Immature natural killer cell (primary cell): ENCODE data around the gene SETD7. TPM values are rescaled to one million over a fixed set of nuclear protein-coding genes. Genes with fewer than 3 reads are reported as not detected.

Experiments
- DNase-seq, 3 donors: peaks; one replicate each; pipeline ENCODE4 v3.0.0; 2022; ENCODE audit warnings: mixed read lengths in 1 of 3
- H3K27ac Mint-ChIP-seq, 6 donors: one replicate each; pipeline ENCODE4 v1.8.0; 2020; ENCODE audit warnings: mixed read lengths in 6 of 6, mild to moderate bottlenecking in 5 of 6, inconsistent platforms in 4 of 6, moderate library complexity in 3 of 6
- H3K27me3 Mint-ChIP-seq, 3 donors: one replicate each; pipeline ENCODE4 v1.8.0; 2020 to 2021; ENCODE audit warnings: low read depth in 3 of 3, mild to moderate bottlenecking in 3 of 3, mixed read lengths in 3 of 3, moderate library complexity in 3 of 3, inconsistent platforms in 1 of 3
- H3K36me3 Mint-ChIP-seq, 3 donors: one replicate each; pipeline ENCODE4 v1.8.0; 2020; ENCODE audit warnings: mixed read lengths in 3 of 3, inconsistent platforms in 2 of 3, mild to moderate bottlenecking in 2 of 3
- H3K4me1 Mint-ChIP-seq, 2 donors: one replicate each; pipeline ENCODE4 v1.8.0; 2020; ENCODE audit warnings: inconsistent platforms in 2 of 2, mild to moderate bottlenecking in 2 of 2, mixed read lengths in 2 of 2, moderate library complexity in 1 of 2
- H3K4me3 Mint-ChIP-seq, 5 donors: one replicate each; pipeline ENCODE4 v1.8.0; 2020; ENCODE audit warnings: mild to moderate bottlenecking in 5 of 5, mixed read lengths in 5 of 5, inconsistent platforms in 3 of 5, moderate library complexity in 3 of 5
- H3K9me3 Mint-ChIP-seq, 6 donors: one replicate each; pipeline ENCODE4 v1.8.0; 2020; ENCODE audit warnings: mild to moderate bottlenecking in 6 of 6, mixed read lengths in 6 of 6, inconsistent platforms in 4 of 6, moderate library complexity in 3 of 6
- polyA plus RNA-seq, 3 donors: library from polyadenylated mRNA; unstranded; fragments of 300-500 nt; fragmentation: Illumina TruSeq; gene quantifications; one replicate each; pipeline ENCODE4 v1.2.3, GENCODE V29; 2021

Gene SETD7
- polyA plus RNA-seq, 3 donors from 2014 or later, result 0.10 to 0.39 TPM; not detected in 1

GRCh38 chr4:139552517-139553307, 3.3 kb downstream of the SETD7 start:
- Mint-ChIP-seq H3K27me3 (peaks cover 16 to 20% (median 20%) of the 10 kb centered on the region in 3 donors), H3K9me3 (peaks cover 0 to 2% (median 0%) of the 10 kb centered on the region in 6 donors), H3K36me3 (no peaks in the 10 kb centered on the region), H3K27ac (no peak overlapping the region), H3K4me1 (peaks cover 14 to 24% of the 10 kb centered on the region in 2 donors), H3K4me3 (no peak overlapping the region)
- no peak for DNase-seq

- H3K4me3 Mint-ChIP-seq, result no peak overlapping the region
- DNase-seq, result no peak
- no peaks in the 10 kb centered on the region for H3K36me3 Mint-ChIP-seq
- H3K9me3 Mint-ChIP-seq, result no peaks in the 10 kb centered on the region
- no peak overlapping the region for H3K27ac Mint-ChIP-seq
- peaks cover 6 to 18% (median 10%) of the 10 kb centered on the region in 3 donors for H3K27me3 Mint-ChIP-seq
- H3K4me1 Mint-ChIP-seq, result peaks cover 6 to 10% of the 10 kb centered on the region in 2 donors
These were observed 5.1 kb downstream of the SETD7 start for GRCh38 chr4:139550724-139551429.

GRCh38 chr4:139547979-139548378, 8.0 kb downstream of the SETD7 start:
- H3K36me3 Mint-ChIP-seq, result no peaks in the 10 kb centered on the region
- H3K27ac Mint-ChIP-seq, result no peak overlapping the region
- no peaks in the 10 kb centered on the region for H3K9me3 Mint-ChIP-seq
- H3K4me3 Mint-ChIP-seq, result no peak overlapping the region
- no peak for DNase-seq
- H3K27me3 Mint-ChIP-seq, result peaks cover 1 to 9% (median 4%) of the 10 kb centered on the region in 3 donors
- H3K4me1 Mint-ChIP-seq, result no peaks in the 10 kb centered on the region

DNA sequence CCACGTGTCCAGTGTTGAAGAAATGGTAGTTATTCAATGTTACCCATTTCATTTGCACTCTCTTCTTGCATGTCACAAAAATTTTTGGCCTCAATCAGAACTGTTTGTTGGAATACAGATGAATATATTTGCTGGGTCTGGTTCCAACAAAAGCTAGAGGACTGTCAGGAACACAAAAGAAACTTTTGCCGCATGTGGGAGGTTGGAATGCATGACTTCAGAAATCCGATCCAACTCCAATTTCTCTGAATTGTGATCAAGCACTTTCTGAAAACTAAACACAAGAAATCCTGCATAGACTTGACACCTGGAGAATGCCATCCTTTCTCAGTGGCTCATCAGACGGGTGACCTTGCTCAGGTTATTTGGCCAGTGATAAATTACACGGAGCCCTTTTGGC, 15.4 kb downstream of the SETD7 start:
- H3K36me3 Mint-ChIP-seq, result no peaks in the 10 kb centered on the region
- H3K27me3 Mint-ChIP-seq, result peaks cover 0 to 2% (median 0%) of the 10 kb centered on the region in 3 donors
- H3K4me1 Mint-ChIP-seq, result no peaks in the 10 kb centered on the region
- H3K4me3 Mint-ChIP-seq, result no peak overlapping the region
- H3K9me3 Mint-ChIP-seq, result no peaks in the 10 kb centered on the region
- no peak overlapping the region for H3K27ac Mint-ChIP-seq
- DNase-seq, result no peak

- Mint-ChIP-seq H3K4me3 (no peak overlapping the region), H3K4me1 (no peaks in the 10 kb centered on the region)
These were observed 15.9 kb downstream of the SETD7 start for GRCh38 chr4:139540161-139540560.

DNA sequence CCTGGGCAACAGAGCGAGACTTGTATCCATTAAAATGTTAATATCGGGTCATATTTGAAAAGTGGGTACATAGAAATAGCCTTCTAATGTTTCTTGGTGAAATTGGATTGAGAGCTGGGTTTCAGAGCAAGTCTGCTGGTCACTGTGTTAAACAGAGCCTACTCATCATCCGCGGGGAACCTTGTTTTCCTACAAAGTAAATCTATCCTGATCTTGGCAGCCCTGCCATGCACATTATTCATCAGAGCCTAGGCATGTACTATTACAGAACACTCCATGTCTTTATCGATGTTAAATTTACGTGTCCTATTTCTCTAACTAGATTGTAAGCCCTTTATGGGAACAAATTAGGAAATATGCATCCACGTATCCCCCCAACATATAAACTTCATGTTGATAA, 18.7 kb downstream of the SETD7 start:
- Mint-ChIP-seq H3K36me3 (no peaks in the 10 kb centered on the region), H3K4me3 (no peak overlapping the region)
- DNase-seq, result no peak

More at GRCh38 chr4:139540161-139540560, 15.9 kb downstream of the SETD7 start:
- Mint-ChIP-seq H3K36me3 (no peaks in the 10 kb centered on the region), H3K27ac (no peak overlapping the region), H3K27me3 (peaks cover 0 to 2% (median 0%) of the 10 kb centered on the region in 3 donors), H3K9me3 (no peaks in the 10 kb centered on the region)
- DNase-seq, result no peak

DNA sequence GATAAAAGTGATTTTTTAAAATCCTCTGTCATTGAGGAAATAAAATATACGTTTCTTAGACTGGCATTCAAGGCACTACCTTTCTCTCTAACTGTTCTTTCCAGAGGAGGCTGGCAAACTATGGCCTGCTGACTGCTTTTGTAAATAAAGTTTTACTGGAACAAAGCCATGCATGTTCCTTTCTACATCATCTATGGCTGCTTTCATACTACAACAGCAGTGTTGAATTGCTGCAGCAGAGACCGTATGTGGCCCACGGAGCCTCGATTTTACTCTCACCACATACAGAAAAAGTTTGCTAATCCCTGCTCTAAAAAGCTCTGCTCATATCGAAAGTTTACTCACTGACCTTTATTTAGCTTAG, 20.2 kb downstream of the SETD7 start:
- no peak overlapping the region for H3K27ac Mint-ChIP-seq
- H3K9me3 Mint-ChIP-seq, result no peaks in the 10 kb centered on the region
- no peak for DNase-seq
- no peak overlapping the region for H3K4me3 Mint-ChIP-seq
- peaks cover under 1 to 2% of the 10 kb centered on the region in 2 donors for H3K4me1 Mint-ChIP-seq
- peaks cover under 1 to 4% (median 2%) of the 10 kb centered on the region in 3 donors for H3K27me3 Mint-ChIP-seq
- no peaks in the 10 kb centered on the region for H3K36me3 Mint-ChIP-seq

More for the DNA sequence above, 18.7 kb downstream of the SETD7 start:
- no peaks in the 10 kb centered on the region for H3K4me1 Mint-ChIP-seq
- no peaks in the 10 kb centered on the region for H3K9me3 Mint-ChIP-seq
- H3K27ac Mint-ChIP-seq, result no peak overlapping the region
- H3K27me3 Mint-ChIP-seq, result peaks cover 0 to 4% (median 2%) of the 10 kb centered on the region in 3 donors

DNA sequence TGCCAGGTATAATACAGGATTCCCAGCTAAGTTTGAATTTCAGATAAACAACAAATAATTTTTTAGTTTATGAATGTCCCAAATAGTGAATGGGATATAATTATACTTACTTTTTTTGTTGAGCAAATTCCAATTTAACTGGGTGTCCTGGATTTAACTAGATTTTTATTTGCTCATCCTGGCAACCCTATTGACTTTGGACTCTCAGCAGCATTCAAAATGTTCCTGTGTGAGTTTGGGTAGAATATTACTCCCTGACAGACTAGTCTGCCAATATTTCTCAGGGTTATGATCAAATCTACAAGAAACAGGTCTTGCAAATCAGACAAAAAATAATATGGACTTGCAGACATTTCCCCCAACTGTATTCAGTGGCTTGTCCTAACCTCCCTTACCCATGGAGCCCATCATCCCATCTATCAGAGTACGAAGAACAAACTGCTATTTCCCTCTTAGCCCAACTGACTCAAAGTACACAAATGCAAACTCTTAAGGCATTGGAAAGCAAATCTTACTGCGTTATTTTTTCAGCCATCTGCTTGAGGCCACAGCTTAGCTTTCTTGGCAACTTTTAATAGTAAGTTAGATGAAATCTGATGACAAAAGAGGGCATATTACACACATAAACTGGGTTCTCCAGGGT, 20.7 kb downstream of the SETD7 start:
- no peaks in the 10 kb centered on the region for H3K36me3 Mint-ChIP-seq
- no peaks in the 10 kb centered on the region for H3K9me3 Mint-ChIP-seq
- no peak overlapping the region for H3K27ac Mint-ChIP-seq
- H3K4me3 Mint-ChIP-seq, result no peak overlapping the region
- peaks cover 2 to 7% of the 10 kb centered on the region in 2 donors for H3K4me1 Mint-ChIP-seq
- peaks cover 2 to 4% (median 2%) of the 10 kb centered on the region in 3 donors for H3K27me3 Mint-ChIP-seq
- no peak for DNase-seq

GRCh38 chr4:139534287-139534950, 21.6 kb downstream of the SETD7 start:
- Mint-ChIP-seq H3K4me1 (peaks cover 6 to 7% of the 10 kb centered on the region in 2 donors), H3K27me3 (peaks cover 2 to 4% (median 2%) of the 10 kb centered on the region in 3 donors), H3K36me3 (no peaks in the 10 kb centered on the region), H3K27ac (no peak overlapping the region), H3K4me3 (no peak overlapping the region), H3K9me3 (no peaks in the 10 kb centered on the region)
- no peak for DNase-seq

- Mint-ChIP-seq H3K4me1 (peaks cover 15 to 16% of the 10 kb centered on the region in 2 donors), H3K4me3 (no peak overlapping the region), H3K36me3 (no peaks in the 10 kb centered on the region), H3K27ac (no peak overlapping the region), H3K27me3 (peaks cover 2 to 4% (median 2%) of the 10 kb centered on the region in 3 donors), H3K9me3 (no peaks in the 10 kb centered on the region)
- DNase-seq, result no peak
These were observed 22.5 kb downstream of the SETD7 start for GRCh38 chr4:139533511-139533910.

GRCh38 chr4:139532947-139533346, 23.1 kb downstream of the SETD7 start:
- H3K27me3 Mint-ChIP-seq, result peaks cover 2 to 4% (median 2%) of the 10 kb centered on the region in 3 donors
- peaks cover 21 to 22% of the 10 kb centered on the region in 2 donors for H3K4me1 Mint-ChIP-seq
- no peak overlapping the region for H3K4me3 Mint-ChIP-seq
- no peak overlapping the region for H3K27ac Mint-ChIP-seq
- no peaks in the 10 kb centered on the region for H3K36me3 Mint-ChIP-seq
- H3K9me3 Mint-ChIP-seq, result no peaks in the 10 kb centered on the region
- DNase-seq, result no peak

GRCh38 chr4:139530833-139531427, 25.1 kb downstream of the SETD7 start:
- no peak overlapping the region for H3K27ac Mint-ChIP-seq

DNA sequence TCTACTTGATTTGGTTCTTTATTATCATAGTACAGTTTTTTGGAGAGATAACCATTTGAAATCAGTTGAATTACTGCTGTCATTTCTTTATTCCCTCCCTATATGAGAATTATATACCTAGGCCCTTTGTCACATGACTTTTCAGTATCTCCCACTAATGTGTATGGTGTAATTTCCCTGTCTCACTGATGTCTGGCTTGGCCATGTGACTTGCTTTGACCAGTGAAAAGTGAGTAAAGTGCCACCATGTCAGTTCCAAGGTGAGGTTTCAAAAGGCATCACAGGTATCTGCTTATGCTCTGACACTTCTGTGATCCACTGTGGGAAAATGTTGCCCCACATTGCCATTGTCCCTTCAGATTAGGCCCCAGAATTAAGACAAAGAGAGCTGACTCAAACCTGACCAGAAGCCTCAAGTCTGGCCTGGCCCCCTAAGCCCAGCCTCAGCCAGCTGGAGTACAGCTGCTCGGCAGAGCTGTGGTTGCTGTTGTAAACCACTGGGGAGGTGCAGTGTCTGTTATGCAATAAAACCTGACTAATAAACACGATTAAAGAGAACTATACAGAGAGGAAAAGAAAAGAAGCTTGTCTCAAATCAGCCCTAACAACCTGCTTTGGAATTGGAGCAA, 27.5 kb downstream of the SETD7 start:
- H3K27ac Mint-ChIP-seq, result peak overlapping the region; percentile 73 to 87 (median 80)
- H3K4me3 Mint-ChIP-seq, result peak overlapping the region in 4 of 5 donors; percentile 9 to 56 (median 28)
- peaks cover 0 to 2% (median 0%) of the 10 kb centered on the region in 3 donors for H3K27me3 Mint-ChIP-seq
- no peaks in the 10 kb centered on the region for H3K9me3 Mint-ChIP-seq
- H3K4me1 Mint-ChIP-seq, result peaks cover 50 to 55% of the 10 kb centered on the region in 2 donors
- peak; percentile 35 to 58 (median 50) for DNase-seq
- no peaks in the 10 kb centered on the region for H3K36me3 Mint-ChIP-seq

More at GRCh38 chr4:139530833-139531427, 25.1 kb downstream of the SETD7 start:
- H3K4me3 Mint-ChIP-seq, result no peak overlapping the region
- peaks cover 32 to 34% of the 10 kb centered on the region in 2 donors for H3K4me1 Mint-ChIP-seq
- H3K9me3 Mint-ChIP-seq, result no peaks in the 10 kb centered on the region
- peak; percentile 45 to 61 (median 50) for DNase-seq
- H3K36me3 Mint-ChIP-seq, result no peaks in the 10 kb centered on the region
- H3K27me3 Mint-ChIP-seq, result peaks cover 2% of the 10 kb centered on the region in 3 donors
